SK-N-SH (cell line): ENCODE data around the gene ERAP2.

Source experiments
- CTCF ChIP-seq: fragments of 200-600 bp; sonication (generic); IDR thresholded peaks from 2 replicates; pipeline ENCODE4 v1.6.1; 2017; ENCODE audit warnings: antibody characterized with exemption, mild to moderate bottlenecking, moderate library complexity
- POLR2AphosphoS5 ChIP-seq: IDR thresholded peaks from 2 replicates; pipeline ENCODE4 v1.6.1; 2012; ENCODE audit warnings: low read depth, low read length

GRCh38 chr5:96942911-96943310 is 66.6 kb downstream of the ERAP2 start:
- TF ChIP-seq POLR2AphosphoS5 (no peak), CTCF (no peak)
